HepG2 (cell line): ENCODE measurements around the gene SORBS2. TPM values are rescaled to one million over a fixed set of nuclear protein-coding genes. Genes with fewer than 3 reads are reported as not detected.

Source experiments
- ATAC-seq: fragments of 200-7000 bp; cut with Tn5 transposase; 3 replicates; pipeline ENCODE4 v1.9.1; 2020; ENCODE audit warnings: mild to moderate bottlenecking, moderate library complexity
- BruUV-seq: library from RNA; stranded (reverse); fragments of 400-500 nt; replicated peaks from 2 replicates; lab custom pipeline; 2021; lab: Mats Ljungman, UMichigan
- CTCF ChIA-PET: fragments of 300-600 bp; formaldehyde crosslinking; extraction: SDS; loops from one replicate; lab custom pipeline; 2021; ENCODE audit warnings: low total read pairs, inconsistent platforms, low intra/inter-chr PET ratio; lab: Yijun Ruan, JAX
- POLR2A ChIA-PET: fragments of 350-600 bp; sonication (Branson Sonifier 250); formaldehyde crosslinking; loops from one replicate; lab custom pipeline; 2020; ENCODE audit warnings: antibody characterized with exemption, inconsistent platforms; lab: Yijun Ruan, JAX
- DNase-seq: peaks from one replicate; pipeline ENCODE4 v3.0.0-alpha.2; 2015; ENCODE audit warnings: low spot score
- FAIRE-seq: peaks from 3 replicates; lab custom pipeline; 2011; peaks lifted over from hg19 to GRCh38; lab: Jason Lieb, UNC
- H2AFZ ChIP-seq: one replicate; pipeline ENCODE4 v1.6.1; 2011; ENCODE audit warnings: low read length, inconsistent platforms
- H3K27ac ChIP-seq: fragments of 300-600 bp; 3 replicates; pipeline ENCODE4 v1.8.0; 2011; ENCODE audit warnings: mixed run types, mild to moderate bottlenecking, mixed read lengths, low read length, inconsistent platforms; ENCODE audit not compliant: insufficient read depth; ENCODE audit errors: extremely low read length
- H3K27me3 ChIP-seq, 2 experiments: fragments of 200-600 bp in 1 of 2; 2 replicates in 1 of 2; 3 replicates in 1 of 2; pipeline versions ENCODE4 v1.6.0 to v1.8.0; 2011; ENCODE audit warnings: low read length in 2 of 2, mild to moderate bottlenecking in 2 of 2, moderate library complexity in 2 of 2, inconsistent platforms in 1 of 2; ENCODE audit not compliant: insufficient read depth in 2 of 2, control insufficient read depth in 1 of 2
- H3K36me3 ChIP-seq, 2 experiments: fragments of 200-600 bp in 1 of 2; replicated peaks in 1 of 2; 2 replicates in 1 of 2; 3 replicates in 1 of 2; pipeline versions ENCODE4 v1.5.1 to v1.8.0; 2011; ENCODE audit warnings: low read length in 2 of 2, inconsistent platforms in 1 of 2; ENCODE audit not compliant: insufficient read depth in 2 of 2, control insufficient read depth in 1 of 2
- H3K4me1 ChIP-seq: 2 replicates; pipeline ENCODE4 v1.5.1; 2012; ENCODE audit warnings: low read length, inconsistent platforms; ENCODE audit not compliant: insufficient read depth
- H3K4me2 ChIP-seq: 2 replicates; pipeline ENCODE4 v1.6.0; 2011; ENCODE audit warnings: low read depth, low read length, inconsistent platforms
- H3K4me3 ChIP-seq, 3 experiments: fragments of 200-600 bp in 1 of 3; sonication (generic), shearing (Covaris generic) in 1 of 3; replicated peaks in 1 of 3; 2 replicates each; pipeline ENCODE4 v1.5.1; 2011 to 2016; ENCODE audit warnings: low read length in 3 of 3, inconsistent platforms in 2 of 3, low read depth in 2 of 3, mild to moderate bottlenecking in 2 of 3, control low read depth in 1 of 3, mixed read lengths in 1 of 3; ENCODE audit not compliant: insufficient read depth in 1 of 3
- H3K79me2 ChIP-seq: one replicate; pipeline ENCODE4 v1.6.1; 2011; ENCODE audit warnings: low read length, inconsistent platforms; ENCODE audit not compliant: insufficient read depth
- H3K9ac ChIP-seq: 2 replicates; pipeline ENCODE4 v1.6.0; 2011; ENCODE audit warnings: mild to moderate bottlenecking, low read depth, low read length, inconsistent platforms; ENCODE audit not compliant: insufficient read depth
- H3K9me3 ChIP-seq: 2 replicates; pipeline ENCODE4 v1.5.1; 2012; ENCODE audit warnings: mild to moderate bottlenecking, low read length
- H4K20me1 ChIP-seq: 2 replicates; pipeline ENCODE4 v1.6.0; 2011; ENCODE audit warnings: inconsistent platforms, mild to moderate bottlenecking, low read length, moderate library complexity; ENCODE audit not compliant: insufficient read depth
- EEA1 ChIP-seq: sonication (generic); formaldehyde crosslinking; IDR thresholded peaks from 2 replicates; pipeline ENCODE4 v1.5.1; 2020; ENCODE audit warnings: mild to moderate bottlenecking, missing genetic modification reagents, borderline replicate concordance
- ELF3 ChIP-seq: IDR thresholded peaks from 2 replicates; pipeline ENCODE4 v1.6.1; 2016; ENCODE audit warnings: missing genetic modification reagents, missing compliant biosample characterization
- MTF1 ChIP-seq: sonication (generic); formaldehyde crosslinking; IDR thresholded peaks from 2 replicates; pipeline ENCODE4 v1.5.0; 2020; ENCODE audit warnings: missing genetic modification reagents
- RFX3 ChIP-seq: IDR thresholded peaks from 2 replicates; pipeline ENCODE4 v1.6.1; 2016; ENCODE audit warnings: missing biosample characterization, missing genetic modification reagents
- SIN3A ChIP-seq: IDR thresholded peaks from 2 replicates; pipeline ENCODE4 v1.6.1; 2011; ENCODE audit warnings: low read depth, mild to moderate bottlenecking, control low read depth, low read length, borderline replicate concordance
- TAF15 ChIP-seq: fragments of 200-400 bp; formaldehyde crosslinking; IDR thresholded peaks from one replicate; pipeline ENCODE4 v1.6.1; 2018; ENCODE audit warnings: mild to moderate bottlenecking, low read depth, low read length; ENCODE audit not compliant: poor library complexity, severe bottlenecking
- TARDBP ChIP-seq: sonication (generic); formaldehyde crosslinking; IDR thresholded peaks from 2 replicates; pipeline ENCODE4 v1.8.0; 2022; ENCODE audit warnings: mild to moderate bottlenecking, missing genetic modification reagents
- TEAD3 ChIP-seq: optimal IDR thresholded peaks from 2 replicates; pipeline ENCODE3; 2016; ENCODE audit warnings: borderline replicate concordance
- ZFAT ChIP-seq: sonication (generic); formaldehyde crosslinking; conservative IDR thresholded peaks from 2 replicates; pipeline ENCODE4 v1.8.1; 2023; ENCODE audit warnings: missing genetic modification reagents, inconsistent platforms
- ZFP62 ChIP-seq: sonication (generic); formaldehyde crosslinking; IDR thresholded peaks from 2 replicates; pipeline ENCODE4 v1.4.0; 2020; ENCODE audit warnings: missing genetic modification reagents
- ZNF234 ChIP-seq: sonication (generic); formaldehyde crosslinking; conservative IDR thresholded peaks from 2 replicates; pipeline ENCODE4 v1.5.1; 2020; ENCODE audit warnings: mild to moderate bottlenecking, missing genetic modification reagents
- ZNF251 ChIP-seq: sonication (generic); formaldehyde crosslinking; IDR thresholded peaks from 2 replicates; pipeline ENCODE4 v1.9.0; 2021; ENCODE audit warnings: mild to moderate bottlenecking, missing genetic modification reagents
- ZNF547 ChIP-seq: sonication (generic); formaldehyde crosslinking; IDR thresholded peaks from 2 replicates; pipeline ENCODE4 v1.5.1; 2020; ENCODE audit warnings: mild to moderate bottlenecking, missing genetic modification reagents
- ZNF878 ChIP-seq: sonication (generic); formaldehyde crosslinking; IDR thresholded peaks from 2 replicates; pipeline ENCODE4 v1.8.1; 2023; ENCODE audit warnings: mild to moderate bottlenecking, missing genetic modification reagents, moderate library complexity
- WGBS: methylation state at CpG from one replicate; pipeline ENCODE4 v1.1.6; 2017; ENCODE audit warnings: low lambda C conversion rate; 5-methylcytosine and 5-hydroxymethylcytosine counted together
- in situ Hi-C: cut with HindIII; loops from 2 replicates; pipeline ENCODE4 v1.10.0; 2017; ENCODE audit warnings: low pct_unique_long_range_greater_than_20kb; ENCODE audit not compliant: extremely low pct_ligation_motif_present
- intact Hi-C: fragments of 100-400 bp; cut with micrococcal nuclease; formaldehyde crosslinking; loops from one replicate; pipeline ENCODE4 v1.10.0; 2022; ENCODE audit not compliant: unreplicated experiment
- polyA plus RNA-seq, 8 experiments: library from polyadenylated mRNA; depleted of rRNA in 3 of 8; stranded (reverse) in 7 of 8; unstranded in 1 of 8; fragments of >200 nt; fragmentation: Illumina TruSeq in 4 of 8; extraction: Trizol in 4 of 8; gene quantifications; 2 replicates each; pipeline versions ENCODE4 v1.2.1 to v1.2.3, GENCODE V29; 2011 to 2016; ENCODE audit warnings: low read depth in 4 of 8, missing spikeins in 1 of 8, mixed read lengths in 1 of 8; ENCODE audit not compliant: insufficient read depth in 1 of 8
- total RNA-seq, 5 experiments: library from RNA; depleted of rRNA; stranded (reverse); fragments of >200 nt; fragmentation: Illumina TruSeq; extraction: Trizol; gene quantifications; 2 replicates each; pipeline ENCODE4 v1.2.3, GENCODE V29; 2016; ENCODE audit warnings: low read depth in 1 of 5
- TF ChIP-seq, protein P1 (sequence below): sonication (generic); formaldehyde crosslinking; conservative IDR thresholded peaks from 2 replicates; pipeline ENCODE4 v1.4.0; 2020; ENCODE audit warnings: missing genetic modification reagents
- TF ChIP-seq, protein P2 (sequence below): sonication (generic); formaldehyde crosslinking; IDR thresholded peaks from 2 replicates; pipeline ENCODE4 v1.5.0; 2020; ENCODE audit warnings: missing genetic modification reagents, mild to moderate bottlenecking, borderline replicate concordance
- TF ChIP-seq, protein P3 (sequence below): fragments of 450-650 bp; IDR thresholded peaks from 2 replicates; pipeline ENCODE4 v1.6.1; 2016
- TF ChIP-seq, protein P4 (sequence below): sonication (generic); formaldehyde crosslinking; IDR thresholded peaks from 2 replicates; pipeline ENCODE4 v1.4.0; 2020; ENCODE audit warnings: missing genetic modification reagents, borderline replicate concordance

The SORBS2 gene
- total and polyA plus RNA-seq, 2 of the 13 experiments (the other 11 are each of a cell fraction or from before 2014, with no cell fraction given), result 25.0 to 80.5 TPM

DNA sequence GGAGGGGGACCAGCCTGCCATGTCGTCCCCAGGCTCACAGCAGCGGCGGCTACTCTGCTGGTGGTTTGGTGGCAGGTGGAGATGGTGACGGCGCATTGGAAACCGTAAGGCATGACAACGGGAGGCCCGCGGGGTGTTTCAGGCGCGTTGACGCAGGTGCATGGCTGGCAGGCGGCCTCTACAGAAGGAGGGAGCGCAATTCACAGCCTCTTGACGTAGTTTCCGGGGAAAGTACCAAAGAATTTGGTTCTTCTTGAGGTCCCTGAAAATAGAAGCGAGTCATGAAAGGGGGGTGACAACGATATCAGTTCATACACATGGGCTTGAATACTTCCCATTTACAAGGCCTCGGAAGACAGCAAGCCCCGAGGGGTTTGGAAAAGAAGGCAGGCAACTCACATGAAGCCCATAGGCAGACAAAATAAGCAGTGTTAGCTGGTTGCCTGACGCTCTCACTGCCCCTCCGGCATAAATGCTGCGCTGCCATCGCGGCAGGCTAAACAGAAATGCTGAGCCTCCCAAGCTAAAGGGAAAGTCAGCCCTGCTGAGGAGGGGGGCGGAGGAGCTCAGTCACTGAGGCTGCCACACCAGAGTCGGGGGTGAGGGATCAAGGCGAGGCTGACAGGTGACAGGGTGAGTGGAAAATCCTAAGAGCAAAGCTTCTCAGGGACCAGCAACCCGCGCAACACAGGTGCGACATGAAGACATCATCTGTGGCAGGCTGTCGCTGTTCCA, 224.4 kb downstream of the SORBS2 start (continued):
- TF ChIP-seq, protein P1, sequence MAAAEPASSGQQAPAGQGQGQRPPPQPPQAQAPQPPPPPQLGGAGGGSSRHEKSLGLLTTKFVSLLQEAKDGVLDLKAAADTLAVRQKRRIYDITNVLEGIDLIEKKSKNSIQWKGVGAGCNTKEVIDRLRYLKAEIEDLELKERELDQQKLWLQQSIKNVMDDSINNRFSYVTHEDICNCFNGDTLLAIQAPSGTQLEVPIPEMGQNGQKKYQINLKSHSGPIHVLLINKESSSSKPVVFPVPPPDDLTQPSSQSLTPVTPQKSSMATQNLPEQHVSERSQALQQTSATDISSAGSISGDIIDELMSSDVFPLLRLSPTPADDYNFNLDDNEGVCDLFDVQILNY, result no peak
- TF ChIP-seq TAF15 (no peak), ZFP62 (no peak), ELF3 (CRISPR knock-in tag) (no peak), EEA1 (CRISPR knock-in tag) (no peak), SIN3A (no peak)
- TF ChIP-seq, protein P2, sequence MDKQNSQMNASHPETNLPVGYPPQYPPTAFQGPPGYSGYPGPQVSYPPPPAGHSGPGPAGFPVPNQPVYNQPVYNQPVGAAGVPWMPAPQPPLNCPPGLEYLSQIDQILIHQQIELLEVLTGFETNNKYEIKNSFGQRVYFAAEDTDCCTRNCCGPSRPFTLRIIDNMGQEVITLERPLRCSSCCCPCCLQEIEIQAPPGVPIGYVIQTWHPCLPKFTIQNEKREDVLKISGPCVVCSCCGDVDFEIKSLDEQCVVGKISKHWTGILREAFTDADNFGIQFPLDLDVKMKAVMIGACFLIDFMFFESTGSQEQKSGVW, result no peak
- TF ChIP-seq, protein P3, sequence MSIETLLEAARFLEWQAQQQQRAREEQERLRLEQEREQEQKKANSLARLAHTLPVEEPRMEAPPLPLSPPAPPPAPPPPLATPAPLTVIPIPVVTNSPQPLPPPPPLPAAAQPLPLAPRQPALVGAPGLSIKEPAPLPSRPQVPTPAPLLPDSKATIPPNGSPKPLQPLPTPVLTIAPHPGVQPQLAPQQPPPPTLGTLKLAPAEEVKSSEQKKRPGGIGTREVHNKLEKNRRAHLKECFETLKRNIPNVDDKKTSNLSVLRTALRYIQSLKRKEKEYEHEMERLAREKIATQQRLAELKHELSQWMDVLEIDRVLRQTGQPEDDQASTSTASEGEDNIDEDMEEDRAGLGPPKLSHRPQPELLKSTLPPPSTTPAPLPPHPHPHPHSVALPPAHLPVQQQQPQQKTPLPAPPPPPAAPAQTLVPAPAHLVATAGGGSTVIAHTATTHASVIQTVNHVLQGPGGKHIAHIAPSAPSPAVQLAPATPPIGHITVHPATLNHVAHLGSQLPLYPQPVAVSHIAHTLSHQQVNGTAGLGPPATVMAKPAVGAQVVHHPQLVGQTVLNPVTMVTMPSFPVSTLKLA, result no peak

DNA sequence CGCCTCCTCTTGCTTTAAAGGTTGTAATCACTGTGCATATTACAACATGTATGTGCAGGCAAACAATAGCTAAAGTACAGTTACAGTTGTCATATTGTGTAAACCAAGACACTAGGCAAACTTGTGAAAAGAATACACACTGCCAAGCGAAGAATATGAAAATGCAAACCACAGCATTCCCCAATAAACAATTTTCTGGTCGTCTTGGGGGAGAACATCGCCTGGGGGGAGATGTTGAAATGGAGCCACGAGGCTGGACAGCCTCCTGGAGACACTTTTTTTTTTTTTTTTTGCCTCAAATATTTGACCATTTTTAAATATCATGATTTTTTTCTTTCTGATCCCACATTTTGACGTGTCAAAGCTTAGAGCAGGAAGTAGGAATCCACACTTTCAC, 225.0 kb downstream of the SORBS2 start:
- intact Hi-C loops, result no loop called here
- in situ Hi-C loops, result no loop called here
- no peak for ATAC-seq
- FAIRE-seq, result no peak
- Histone ChIP-seq H3K4me2 (no peak overlapping the region), H4K20me1 (no peaks in the 10 kb centered on the region), H3K4me3 (no peak overlapping the region), H3K79me2 (no peaks in the 10 kb centered on the region), H3K27me3 (no peaks in the 10 kb centered on the region), H3K9ac (no peak overlapping the region), H3K27ac (no peak overlapping the region), H2AFZ (no peak overlapping the region), H3K9me3 (no peaks in the 10 kb centered on the region), H3K36me3 (peaks cover 2 to 16% of the 10 kb centered on the region in 2 experiments; a peak in 3 of 5 replicates), H3K4me1 (peaks cover 10% of the 10 kb centered on the region)
- BruUV-seq, result no TSS peak
- ChIA-PET POLR2A (no interaction called here), CTCF (no interaction called here)
- DNase-seq, result no peak
- WGBS, result 95% methylated on average over 6 of the region's 6 CpGs
- TF ChIP-seq, protein P4, sequence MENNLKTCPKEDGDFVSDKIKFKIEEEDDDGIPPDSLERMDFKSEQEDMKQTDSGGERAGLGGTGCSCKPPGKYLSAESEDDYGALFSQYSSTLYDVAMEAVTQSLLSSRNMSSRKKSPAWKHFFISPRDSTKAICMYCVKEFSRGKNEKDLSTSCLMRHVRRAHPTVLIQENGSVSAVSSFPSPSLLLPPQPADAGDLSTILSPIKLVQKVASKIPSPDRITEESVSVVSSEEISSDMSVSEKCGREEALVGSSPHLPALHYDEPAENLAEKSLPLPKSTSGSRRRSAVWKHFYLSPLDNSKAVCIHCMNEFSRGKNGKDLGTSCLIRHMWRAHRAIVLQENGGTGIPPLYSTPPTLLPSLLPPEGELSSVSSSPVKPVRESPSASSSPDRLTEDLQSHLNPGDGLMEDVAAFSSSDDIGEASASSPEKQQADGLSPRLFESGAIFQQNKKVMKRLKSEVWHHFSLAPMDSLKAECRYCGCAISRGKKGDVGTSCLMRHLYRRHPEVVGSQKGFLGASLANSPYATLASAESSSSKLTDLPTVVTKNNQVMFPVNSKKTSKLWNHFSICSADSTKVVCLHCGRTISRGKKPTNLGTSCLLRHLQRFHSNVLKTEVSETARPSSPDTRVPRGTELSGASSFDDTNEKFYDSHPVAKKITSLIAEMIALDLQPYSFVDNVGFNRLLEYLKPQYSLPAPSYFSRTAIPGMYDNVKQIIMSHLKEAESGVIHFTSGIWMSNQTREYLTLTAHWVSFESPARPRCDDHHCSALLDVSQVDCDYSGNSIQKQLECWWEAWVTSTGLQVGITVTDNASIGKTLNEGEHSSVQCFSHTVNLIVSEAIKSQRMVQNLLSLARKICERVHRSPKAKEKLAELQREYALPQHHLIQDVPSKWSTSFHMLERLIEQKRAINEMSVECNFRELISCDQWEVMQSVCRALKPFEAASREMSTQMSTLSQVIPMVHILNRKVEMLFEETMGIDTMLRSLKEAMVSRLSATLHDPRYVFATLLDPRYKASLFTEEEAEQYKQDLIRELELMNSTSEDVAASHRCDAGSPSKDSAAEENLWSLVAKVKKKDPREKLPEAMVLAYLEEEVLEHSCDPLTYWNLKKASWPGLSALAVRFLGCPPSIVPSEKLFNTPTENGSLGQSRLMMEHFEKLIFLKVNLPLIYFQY (CRISPR knock-in tag), result no peak
- TF ChIP-seq ZNF878 (CRISPR knock-in tag), result no peak
- no peak for TF ChIP-seq TEAD3 (CRISPR knock-in tag)
- TF ChIP-seq TARDBP, result no peak
- no peak for TF ChIP-seq MTF1
- TF ChIP-seq ZNF234, result no peak
- TF ChIP-seq RFX3 (CRISPR knock-in tag), result no peak
- no peak for TF ChIP-seq ZFAT (CRISPR knock-in tag)
- TF ChIP-seq ZNF547 (CRISPR knock-in tag), result no peak
- TF ChIP-seq ZNF251 (CRISPR knock-in tag), result no peak
